Femur (tissue), 1 donor: ENCODE results near the gene SKIC8.
A peak's percentile ranks its signal among the peaks of the same experiment; 100 is the strongest.

Experiments used
- DNase-seq: peaks from one replicate; pipeline ENCODE4 v3.0.0-alpha.2; 2017

Gene SKIC8

DNA sequence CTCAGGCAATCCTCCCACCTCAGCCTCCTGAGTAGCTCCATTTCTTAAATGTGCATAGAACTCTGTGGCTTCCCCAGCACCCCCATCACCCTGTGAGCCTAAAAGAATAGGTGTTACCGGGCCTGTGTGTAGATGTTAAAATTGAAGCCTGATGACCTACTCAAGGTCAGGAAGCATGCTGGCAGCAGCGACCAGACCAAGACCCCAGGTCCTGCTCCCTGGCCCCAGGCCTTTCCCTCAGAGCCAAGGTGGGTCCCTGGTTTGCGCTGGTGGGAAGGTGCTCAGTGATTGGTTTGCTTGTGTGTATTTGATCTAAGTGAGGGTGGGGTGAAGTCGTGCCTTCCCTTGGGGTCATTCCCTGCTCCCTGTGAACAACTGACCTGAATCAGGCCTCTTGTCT, 22.4 kb upstream of the SKIC8 start:
- no peak for DNase-seq

DNA sequence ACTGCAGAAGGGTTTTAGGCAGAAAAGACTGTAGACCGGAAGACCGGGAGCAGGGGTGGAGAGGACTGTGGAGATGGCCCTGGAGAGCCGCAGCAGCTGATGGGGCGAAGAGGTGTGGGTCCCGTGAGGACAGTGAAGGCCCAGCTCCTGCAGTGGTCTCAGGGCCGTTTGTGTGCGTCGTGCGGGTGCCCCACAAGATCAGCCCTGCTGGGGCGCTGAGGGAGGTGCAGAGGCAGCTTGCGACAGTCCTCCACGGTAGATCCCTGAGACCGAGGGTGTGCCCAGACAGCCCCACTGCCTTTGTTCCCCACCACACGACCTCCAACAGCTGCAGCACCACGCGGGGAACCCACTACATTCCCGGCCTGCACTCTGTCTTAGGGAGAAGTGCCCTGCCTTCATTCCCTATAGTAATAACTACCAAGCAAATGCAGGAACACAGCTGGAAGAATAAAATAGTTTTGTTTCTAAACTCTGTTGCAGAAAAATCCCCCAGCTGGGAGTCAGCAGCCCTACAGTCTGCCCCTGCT, 21.7 kb upstream of the SKIC8 start:
- DNase-seq, result no peak

DNA sequence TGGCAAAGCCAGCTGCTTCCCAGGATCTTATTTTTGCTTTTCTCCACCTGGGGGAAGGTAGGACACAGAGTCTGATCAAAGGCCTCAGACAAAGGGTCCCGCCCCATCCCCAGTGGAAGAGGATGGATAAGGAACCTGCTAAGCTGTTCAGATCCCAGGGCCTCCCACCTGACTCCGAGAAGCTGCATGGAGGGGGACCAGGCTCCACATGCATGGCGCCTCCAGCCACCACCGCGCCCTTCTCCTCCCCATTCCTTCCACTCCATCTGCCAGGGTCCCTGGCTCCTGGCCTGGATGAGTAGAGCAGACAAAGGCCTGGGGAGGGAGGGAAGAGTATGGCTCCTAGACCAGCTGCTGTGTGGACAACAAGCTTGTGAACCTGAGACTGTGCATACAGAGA, 20.8 kb upstream of the SKIC8 start:
- no peak for DNase-seq

DNA sequence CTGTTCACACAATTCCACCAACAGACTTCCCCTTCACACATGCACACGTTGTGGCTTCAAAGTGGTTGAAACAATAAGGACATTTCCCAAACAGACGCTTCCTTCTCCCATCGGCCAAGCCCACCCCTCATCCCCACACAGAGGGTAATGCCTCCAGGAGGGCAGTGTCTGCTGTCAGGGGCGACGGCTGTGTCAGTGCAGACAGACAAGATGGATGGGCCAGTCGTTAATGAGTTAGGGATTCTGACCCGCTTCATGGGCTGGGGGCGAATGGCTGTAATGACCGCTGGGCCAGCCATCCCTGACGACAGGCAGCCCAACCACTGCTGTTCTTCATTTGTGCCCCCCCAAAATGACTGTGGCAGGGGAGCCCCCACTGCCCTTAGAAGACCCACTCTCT, 20.2 kb upstream of the SKIC8 start:
- DNase-seq, result no peak

DNA sequence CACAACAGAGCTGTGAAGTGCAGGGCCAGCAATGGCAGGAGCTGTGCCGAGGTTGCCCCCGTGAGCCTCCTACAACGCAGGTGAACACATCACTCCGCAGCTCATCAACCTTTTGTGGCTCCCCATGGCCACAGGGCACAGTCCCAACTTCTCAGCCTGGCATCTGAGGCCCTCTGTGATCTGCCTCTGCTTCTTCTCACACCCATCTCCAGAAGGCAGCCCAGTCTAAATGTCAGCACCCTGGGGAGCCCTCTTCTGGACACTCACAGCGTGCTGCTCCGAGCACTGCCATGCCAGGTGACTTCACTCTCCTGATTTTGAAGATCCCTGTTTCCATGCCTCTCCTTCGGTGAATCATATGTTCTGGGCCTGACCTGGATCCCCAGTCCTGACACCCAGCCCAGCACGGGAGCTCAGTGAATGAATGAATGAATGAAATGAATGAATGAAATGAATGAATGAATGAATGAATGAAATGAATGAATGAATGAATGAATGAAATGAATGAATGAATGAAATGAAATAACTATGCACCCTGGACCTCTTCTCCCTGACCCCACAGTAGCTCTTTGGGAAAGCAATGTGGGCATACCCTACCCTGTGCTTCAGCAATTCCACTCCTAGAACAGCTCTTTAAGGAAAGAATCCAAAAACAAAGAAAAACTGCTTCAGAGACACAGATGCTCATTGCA, 17.9 kb upstream of the SKIC8 start:
- no peak for DNase-seq

DNA sequence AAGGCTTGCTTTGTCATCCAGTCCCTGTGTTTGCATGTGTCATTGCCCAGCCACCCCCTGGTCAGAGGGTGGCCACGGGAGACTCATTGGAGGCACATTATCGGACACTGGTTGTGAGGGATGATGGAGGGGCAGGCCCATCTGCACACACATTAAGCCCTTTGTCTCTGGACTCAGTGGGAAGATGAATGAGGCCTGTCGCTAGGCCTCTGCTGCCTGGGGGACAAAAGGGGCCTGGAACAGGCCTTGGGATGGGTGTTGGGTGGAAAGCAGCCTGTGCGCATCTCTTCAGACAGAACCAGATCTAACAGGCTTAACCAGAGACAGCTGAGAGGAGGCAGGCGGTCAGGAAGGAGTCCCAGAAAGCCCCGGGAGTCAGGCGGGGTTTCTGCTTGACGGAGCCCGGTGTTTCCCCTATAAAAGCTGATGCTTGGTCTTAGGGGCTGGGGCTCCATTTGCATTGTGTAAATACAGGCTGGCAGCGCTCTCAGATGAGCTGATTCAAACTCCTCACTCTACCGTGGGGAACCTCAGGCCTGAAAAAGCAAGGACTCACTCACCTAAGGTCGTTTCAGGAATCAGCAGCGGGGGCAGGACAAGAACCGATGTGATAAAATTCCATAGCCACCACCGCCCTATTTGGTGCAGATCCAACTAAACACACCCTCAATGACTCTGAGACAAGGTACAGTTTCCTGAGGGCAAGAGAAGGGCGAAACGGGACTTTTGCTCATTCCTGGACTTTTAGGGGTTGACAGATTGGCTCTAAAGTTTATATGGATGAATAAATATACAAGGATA, 17.1 kb upstream of the SKIC8 start:
- DNase-seq, result no peak

DNA sequence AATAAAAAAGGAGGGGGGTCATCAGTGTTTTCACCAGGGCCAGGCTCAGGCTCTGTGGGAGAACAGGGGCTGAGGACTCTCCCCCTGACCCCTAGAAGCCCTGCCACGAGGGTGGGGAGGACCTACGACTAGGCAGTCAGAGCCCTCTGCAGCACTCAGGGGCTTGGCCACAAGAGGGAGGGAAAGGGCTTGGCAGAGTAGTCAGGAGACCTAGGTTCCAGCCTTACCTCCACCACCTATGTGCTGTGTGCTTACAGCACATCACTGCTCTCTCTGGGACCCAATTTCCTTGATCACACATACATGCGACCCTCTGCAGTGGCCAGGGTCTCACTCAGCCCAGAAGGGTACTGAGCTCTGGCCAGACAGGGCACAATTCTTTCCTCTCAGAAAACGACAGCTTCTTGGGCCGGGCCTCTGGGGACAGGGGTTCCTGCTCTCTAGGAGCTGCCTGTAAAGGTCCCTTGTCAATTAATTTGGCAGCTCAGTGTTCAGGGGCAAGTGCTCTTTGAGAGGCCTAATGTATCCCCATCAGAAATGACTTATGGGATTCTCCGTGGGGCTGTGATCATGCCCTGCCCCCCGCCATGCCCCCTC, 16.4 kb upstream of the SKIC8 start:
- DNase-seq, result no peak

DNA sequence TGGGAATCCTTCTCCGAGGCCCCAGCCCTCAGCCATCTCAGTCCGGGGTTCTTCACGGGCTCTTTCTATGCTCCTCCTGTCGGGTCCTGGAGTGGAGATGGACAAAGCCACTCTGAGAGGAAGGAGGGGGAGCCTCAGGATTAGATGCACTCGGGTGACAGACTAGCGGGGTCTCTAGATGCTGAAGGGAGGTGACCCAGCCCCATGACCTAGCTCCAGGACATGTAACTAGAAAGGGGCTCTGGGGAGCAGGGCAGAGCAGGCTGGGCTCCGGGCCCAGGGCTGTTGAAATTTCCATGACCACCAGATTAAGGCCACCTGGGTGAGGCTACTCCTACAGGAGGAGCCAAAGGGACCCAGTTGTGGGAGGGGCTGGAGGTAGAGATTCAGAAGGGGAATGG, 14.8 kb upstream of the SKIC8 start:
- DNase-seq, result no peak

DNA sequence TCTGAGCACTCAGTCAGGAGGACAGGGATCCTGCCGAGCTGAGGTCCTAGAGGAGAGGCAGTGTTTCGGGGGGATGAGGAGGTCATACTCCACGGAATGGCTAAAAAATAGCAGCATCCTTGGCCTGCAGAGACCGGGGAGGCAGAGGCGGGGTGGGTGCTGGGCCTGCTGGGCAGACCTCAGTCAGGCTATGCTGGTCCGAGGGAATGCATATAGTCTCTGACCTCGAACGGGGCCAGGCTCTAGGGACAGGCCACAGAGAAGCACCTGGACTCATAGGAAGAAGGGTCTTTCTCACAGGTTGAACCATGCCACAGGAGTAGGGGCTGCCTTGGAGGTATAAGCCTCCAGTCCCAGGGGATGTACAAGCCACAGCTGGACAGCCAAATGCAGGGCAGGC, 14.0 kb upstream of the SKIC8 start:
- DNase-seq, result no peak

DNA sequence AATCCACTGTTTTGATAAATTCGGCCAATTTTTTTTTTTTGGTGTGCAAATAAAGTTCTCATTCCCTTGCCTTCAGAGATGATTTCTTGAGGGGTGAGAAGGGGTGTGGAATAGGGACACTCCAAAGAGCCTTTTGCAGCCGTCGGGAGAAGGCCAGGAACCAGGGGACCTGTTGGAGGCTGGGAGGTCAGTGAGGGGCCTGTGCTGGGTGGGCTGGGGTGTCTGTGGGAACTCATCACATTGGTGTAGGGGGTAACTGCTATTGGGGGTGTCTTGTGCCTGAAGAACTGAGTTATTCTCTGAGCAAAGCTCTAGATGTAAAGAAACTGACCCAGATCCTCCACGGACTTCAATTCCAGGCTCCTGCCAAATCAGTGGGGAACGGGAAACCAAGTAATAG, 13.5 kb upstream of the SKIC8 start:
- no peak for DNase-seq

DNA sequence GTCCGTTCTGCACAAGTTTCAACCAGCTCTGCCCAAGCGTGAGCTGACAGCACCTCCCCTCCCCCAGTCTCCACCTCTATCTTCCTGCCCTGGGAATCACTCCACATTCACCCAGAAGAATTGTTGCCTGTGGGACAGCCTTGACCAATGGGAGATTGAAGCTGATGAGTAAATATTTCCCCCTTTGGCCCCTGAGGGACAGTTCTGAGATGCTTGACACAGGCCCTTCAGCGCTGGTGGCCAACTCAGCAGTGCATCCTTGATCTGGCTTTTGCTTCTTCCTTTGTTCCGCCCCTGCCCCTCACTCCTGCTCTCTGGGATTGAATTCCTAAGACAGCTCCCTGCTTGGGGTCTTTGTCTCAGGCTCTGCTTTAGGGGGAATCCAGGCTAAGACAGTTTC, 13.1 kb upstream of the SKIC8 start:
- DNase-seq, result no peak

DNA sequence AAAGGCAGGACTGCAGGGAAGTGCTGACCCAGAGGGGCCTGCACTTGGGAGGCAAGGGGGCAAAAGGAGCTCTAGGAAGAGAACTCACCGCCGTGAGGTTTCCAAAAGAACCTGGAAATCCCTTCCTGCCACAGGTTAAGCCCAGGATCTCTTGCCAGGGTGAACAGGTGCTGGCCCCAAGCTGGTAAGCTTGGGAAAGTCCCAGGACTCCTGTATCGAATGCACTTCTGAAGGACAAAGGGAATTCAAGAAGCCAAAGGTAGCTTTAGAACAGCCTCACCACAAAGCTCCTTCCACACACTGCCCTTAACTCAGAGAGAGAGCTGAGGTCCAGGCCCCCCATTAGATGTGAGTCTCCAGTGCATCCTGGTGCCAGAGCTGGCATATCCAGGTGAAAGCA, 11.9 kb upstream of the SKIC8 start:
- no peak for DNase-seq

DNA sequence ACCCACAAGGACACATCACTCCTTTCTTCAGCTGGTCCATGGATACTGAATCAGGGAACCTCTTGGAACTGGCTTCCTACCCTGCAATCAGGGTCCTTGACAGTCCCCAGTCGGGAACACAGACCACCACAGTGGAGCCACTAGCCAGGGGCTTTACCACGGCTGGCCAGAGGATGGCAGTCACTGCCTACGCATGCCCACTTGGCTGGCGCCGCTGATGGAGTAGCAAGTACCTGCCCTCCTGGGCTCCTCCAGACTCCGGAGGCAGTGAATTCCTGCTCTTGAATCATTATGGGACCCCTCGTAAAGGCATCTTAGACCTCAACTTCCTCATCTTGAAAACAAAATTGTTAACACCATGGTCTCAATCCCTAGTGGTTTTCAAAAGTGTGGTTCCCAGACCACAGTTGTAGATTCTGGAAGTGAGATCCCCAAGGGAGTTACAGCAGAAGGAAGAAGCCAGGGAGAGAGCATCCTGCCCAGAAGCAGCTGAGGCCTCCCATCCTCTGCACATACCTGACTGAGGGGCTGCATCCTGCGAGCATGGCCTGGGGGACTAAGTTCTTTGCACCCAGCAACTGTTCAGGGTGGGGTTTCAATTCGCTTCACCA, 9.1 kb upstream of the SKIC8 start:
- peak; percentile 84 for DNase-seq

DNA sequence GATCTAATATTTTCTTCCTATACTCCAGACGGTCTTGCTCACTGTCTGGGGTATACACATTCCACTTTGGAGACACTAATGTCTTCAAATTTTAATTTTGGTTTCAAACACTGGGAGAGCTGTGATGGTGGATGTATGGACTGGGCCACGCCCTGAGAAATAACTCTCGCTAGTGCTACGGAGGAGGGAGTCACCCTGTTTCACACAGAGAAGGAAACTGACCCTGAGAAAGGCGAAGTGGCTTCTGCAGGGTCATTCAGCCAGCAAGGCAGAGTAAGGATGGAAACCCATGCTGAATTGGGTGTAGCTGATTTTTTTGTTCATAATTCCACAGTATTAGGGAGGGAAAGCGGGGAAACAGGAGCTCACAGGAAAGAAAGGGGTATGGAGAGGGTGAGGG, 8.6 kb upstream of the SKIC8 start:
- no peak for DNase-seq

DNA sequence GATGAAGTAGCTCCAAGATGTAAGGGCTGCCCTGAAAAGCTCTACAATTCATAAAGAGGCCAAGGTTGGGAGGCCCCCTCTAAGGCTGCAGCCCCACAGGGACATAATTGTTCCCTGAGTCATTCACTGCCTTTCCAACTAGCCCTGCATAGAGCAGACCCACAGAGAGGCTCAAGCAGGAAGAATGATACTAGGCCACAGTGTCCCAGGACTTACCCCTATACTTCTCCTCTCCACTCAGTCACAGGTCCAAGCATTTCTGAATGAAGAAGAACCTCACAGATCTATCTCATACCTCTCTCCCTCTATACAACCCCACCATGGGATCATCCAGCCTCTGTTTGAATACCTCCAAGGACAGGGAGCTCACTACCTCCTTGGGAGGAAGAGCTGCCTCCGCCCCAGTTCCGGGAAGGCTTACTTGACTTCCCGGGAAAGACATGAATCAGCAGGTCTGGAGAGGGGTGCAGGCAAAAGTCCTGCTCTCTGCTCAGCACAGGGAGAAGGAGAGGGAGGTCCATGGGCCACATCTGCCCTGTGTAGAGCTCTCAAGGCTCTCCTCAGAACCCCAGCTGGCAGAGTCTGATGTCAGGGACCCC, 6.9 kb upstream of the SKIC8 start:
- no peak for DNase-seq

DNA sequence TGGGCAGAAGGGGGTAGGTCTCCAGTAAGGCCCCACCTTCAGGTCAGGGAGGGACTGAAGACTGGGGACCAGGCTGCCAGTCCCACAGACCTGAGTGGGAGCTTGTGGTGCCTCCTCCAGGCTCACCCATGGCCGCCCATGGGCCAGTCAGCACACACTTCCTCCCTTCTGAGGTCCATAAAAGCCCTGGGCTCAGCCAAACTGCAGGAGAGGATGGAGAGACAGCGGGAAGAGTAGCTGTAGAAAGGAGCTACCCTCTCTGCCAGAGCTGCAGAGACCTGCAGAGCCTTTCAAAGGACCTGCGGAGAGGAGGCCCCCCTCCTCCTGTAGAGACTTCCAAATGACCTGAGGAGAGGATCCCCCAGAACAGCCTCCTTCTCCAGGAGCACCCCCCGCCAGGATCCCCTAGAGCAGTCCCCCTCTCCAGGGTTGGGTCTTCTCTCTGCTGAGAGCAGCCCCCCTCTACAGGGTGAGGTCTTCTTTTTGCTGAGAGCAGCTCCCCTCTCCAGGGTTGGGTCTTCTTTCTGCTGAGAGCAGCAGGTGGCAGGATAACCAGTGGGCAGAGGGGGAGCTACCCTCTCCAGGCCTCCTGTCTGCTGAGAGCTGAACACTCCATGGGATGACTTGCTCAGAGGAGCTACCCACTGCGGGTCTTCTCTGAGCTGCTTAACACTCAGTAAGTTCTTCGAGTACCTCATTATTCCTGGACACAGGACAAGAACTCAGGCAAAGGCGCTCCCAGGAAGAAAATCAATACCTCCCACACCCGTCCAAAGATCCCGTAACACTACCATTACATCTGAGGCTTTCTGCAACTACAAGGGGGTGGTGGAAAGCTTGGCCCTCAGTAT, 5.0 kb upstream of the SKIC8 start:
- DNase-seq, result no peak

DNA sequence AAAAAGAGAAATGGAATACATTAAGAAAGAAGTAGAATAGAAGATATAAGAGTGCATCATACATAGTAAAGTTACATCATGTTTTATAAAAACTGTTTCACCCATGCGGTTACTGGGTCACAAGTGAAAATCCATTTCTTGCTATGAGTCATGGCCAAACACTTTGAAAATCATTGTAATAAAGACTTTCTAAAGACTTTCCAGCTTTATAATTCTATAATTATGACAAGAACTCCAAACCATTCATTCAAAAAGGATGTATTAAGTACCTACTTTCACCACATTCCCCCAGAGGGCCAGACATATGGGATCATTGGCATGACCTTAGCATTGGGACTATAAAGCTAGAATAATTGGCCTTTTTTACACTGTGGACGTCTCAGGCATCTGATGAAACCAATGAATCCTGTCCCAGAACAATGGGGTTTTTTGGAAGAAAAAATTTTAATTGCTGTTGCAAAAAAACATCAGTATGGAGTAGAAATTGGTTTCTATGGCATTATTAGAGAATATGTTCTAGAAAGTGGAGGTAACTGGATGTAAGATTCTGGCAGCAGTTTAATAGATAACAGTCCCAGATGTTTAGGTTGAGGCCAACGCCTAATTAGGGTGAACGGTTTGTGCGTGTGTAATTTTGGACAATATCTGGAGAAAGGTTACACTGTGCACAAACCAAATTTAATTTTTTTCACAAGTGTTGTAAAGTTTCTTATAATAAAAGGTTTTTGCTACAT, 3.3 kb upstream of the SKIC8 start:
- no peak for DNase-seq

DNA sequence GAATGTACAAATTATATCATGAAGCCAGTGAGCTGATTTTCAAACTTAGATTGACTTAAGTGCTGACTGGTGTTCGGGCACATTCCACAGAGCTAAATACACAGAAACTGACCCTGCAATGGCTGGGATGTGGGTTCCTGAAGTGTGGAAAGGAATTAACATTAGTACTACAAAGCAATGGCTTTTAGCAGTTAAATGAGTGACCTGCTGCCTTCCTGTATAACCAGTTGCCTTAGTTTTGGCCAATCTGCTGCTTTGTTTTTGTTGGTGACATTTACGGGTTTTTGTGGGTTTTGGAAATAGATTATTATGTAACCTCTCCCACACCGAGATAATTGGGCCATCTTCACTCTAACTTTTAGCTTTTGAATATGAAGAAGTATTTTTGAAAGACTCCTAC, 2.4 kb upstream of the SKIC8 start:
- DNase-seq, result no peak

DNA sequence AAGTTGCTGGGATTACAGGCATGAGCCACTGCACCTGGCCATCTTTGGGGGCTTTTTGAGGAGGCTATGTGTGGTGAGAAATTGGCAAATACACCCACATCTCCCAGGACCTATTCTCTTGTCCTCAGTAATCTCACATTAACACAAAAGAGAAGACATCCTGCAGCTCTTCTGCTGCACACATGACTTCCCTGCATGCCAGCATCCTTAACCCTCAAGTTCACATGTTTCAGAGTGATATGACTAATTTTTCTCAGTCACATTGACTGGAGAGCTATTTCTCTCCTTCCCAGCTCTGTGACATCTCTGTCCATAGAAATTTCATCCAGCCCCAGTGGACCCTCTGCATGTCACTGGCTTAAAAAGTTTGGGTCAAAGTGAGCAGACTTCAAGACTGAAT, 1.9 kb upstream of the SKIC8 start:
- no peak for DNase-seq

DNA sequence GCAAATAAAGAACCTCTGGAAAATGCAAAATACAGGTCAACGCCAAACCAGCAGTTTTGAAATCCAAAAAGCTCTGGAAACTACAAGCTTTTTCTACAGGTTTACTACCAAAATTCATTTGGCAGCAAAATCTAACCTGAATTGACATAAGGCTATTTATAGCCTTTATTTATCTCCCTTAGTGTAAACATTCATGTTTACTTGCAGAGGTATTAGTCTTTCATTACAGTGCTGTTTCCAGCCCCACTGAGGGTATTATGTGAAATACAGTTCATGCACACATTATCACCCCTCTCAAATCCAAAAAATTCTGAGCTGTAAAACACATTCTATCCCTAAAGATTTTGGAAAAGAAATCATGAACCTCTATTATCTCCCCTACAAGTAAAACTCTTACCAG, 7.2 kb downstream of the SKIC8 start:
- DNase-seq, result no peak

DNA sequence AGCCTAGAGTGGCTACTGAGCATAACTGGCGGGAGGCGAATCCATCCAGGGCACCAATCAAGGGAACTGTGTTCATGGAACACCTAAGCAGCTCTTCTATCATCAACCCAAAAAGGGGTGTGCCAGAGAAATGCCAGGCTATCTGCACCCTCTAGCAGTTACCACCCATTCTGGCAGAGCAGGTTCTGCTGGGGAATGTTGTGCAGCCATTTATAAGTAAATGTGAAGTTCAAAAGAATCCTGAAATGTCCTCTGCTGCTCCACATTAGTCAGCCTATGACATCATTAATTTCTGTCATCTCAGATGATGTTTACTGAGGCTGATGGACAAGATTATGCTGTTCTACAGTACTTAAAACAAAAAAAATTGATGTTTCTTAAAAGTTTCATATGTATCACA, 7.7 kb downstream of the SKIC8 start:
- DNase-seq, result no peak

DNA sequence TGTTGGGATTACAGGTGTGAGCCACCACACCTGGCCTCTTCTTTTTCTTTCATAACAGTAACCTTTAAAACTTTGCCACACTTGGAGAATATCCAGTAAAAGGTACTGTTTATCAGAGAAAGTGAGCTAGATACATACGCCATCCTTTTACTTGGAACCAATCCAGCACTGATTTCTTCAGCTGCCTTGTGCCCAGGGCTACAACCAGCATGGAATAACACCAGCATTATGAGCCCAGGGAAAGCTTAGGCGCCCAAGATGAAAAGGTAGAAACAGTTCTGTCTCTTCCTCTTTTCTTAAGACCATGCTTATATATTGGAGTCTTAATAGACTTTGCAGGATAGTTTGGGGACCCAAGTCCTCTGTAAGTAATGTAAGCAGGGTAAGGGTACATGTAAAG, 8.4 kb downstream of the SKIC8 start:
- DNase-seq, result no peak
